ENCODE measurements around the gene ADAMTSL5. TPM values are rescaled to one million over a fixed set of nuclear protein-coding genes. Genes with fewer than 3 reads are reported as not detected.

The ADAMTSL5 gene
- total and polyA plus RNA-seq, 2 of the 13 experiments (the other 11 are each of a cell fraction or from before 2014, with no cell fraction given): 0.60 to 2.7 TPM

DNA sequence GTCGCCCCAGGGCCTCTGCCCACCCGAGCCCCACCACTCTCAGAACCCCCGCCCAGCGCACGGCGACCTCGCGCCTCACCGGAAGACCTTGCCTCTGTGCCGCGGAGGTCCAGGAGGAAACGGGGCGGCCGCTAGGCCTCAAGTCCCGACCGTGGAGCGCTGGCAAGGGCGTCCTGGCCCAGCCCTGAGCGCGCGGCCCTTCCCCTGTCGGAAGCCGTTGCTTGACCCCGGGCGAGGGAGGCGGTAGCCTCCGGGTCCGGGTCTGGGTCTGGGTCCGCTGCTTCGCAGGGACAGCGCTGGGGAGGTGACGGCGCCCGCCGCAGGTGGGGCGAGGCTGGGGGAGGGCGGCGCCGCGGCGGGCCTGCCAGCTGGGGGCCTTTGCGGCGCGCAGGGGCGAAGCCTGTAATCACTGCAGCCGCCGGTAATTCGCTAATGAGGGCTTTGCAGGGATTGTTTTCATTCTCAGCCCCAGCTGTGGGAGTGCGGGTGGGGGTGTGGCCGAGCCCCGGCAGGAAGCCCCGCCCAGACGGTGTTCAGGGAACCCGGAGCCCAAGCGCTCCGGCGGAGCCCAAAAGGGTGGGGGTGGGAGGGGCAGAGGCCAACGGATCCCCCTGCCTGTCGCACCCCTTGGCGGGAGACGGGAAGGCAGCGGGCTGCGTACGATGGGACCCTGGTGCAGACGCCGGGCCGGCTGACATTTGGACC is 42.4 kb downstream of the ADAMTSL5 start:
- FAIRE-seq: no peak
- POLR2A ChIA-PET: interaction anchor here (3.6 kb wide), 1 partner anchor 20 kb away, joined by 19 read pairs; the partner anchor contains the start of genes PCSK4 and REEP6
- H3K27ac ChIP-seq (ENCODE audit: extremely low read length, insufficient read depth, low read length): no peak overlapping the region
- no peak overlapping the region for H2AFZ ChIP-seq (ENCODE audit: low read length)
- peak; percentile 40 for ATAC-seq
- peak overlapping the region; percentile 76 for H3K4me2 ChIP-seq (ENCODE audit: low read depth, low read length)
- peaks cover 12% of the 10 kb centered on the region for H4K20me1 ChIP-seq (ENCODE audit: insufficient read depth, low read length)
- no peaks in the 10 kb centered on the region for H3K79me2 ChIP-seq (ENCODE audit: insufficient read depth, low read length)
- H3K4me1 ChIP-seq (ENCODE audit: insufficient read depth, low read length): peaks cover 25% of the 10 kb centered on the region
- no TSS peak for BruUV-seq (replicated peaks)
- WGBS (ENCODE audit: low lambda C conversion rate): no CpG with 5 or more reads among the region's 67 CpGs
- in situ Hi-C loops (cut with HindIII; ENCODE audit: extremely low pct_ligation_motif_present, low pct_unique_long_range_greater_than_20kb) (no loop called here), intact Hi-C loops (cut with micrococcal nuclease; ENCODE audit: unreplicated experiment) (no loop called here)
- no peak for DNase-seq (ENCODE audit: low spot score)
- peak overlapping the region; percentile 41 to 69 (median 54) for H3K4me3 ChIP-seq (replicated peaks in 1 of 3; ENCODE audit: insufficient read depth in 1 of 3, low read depth in 2 of 3, low read length in 3 of 3)
- H3K36me3 ChIP-seq (replicated peaks in 1 of 2; ENCODE audit: control insufficient read depth in 1 of 2, insufficient read depth in 2 of 2, low read length in 2 of 2): no peaks in the 10 kb centered on the region; a peak in 1 of 5 replicates
- no peaks in the 10 kb centered on the region for H3K27me3 ChIP-seq (ENCODE audit: control insufficient read depth in 1 of 2, insufficient read depth in 2 of 2, low read length in 2 of 2)
- peak overlapping the region; percentile 34 for H3K9ac ChIP-seq (ENCODE audit: insufficient read depth, low read depth, low read length)
- CTCF ChIA-PET (ENCODE audit: low intra/inter-chr PET ratio, low total read pairs): no interaction called here
- H3K9me3 ChIP-seq (ENCODE audit: low read length): no peaks in the 10 kb centered on the region
- no peak for TF ChIP-seq ZBTB21 (CRISPR knock-in tag; IDR thresholded peaks at IDR 0.05)
- no peak for TF ChIP-seq NFYC (CRISPR knock-in tag; IDR thresholded peaks at IDR 0.05)
- TF ChIP-seq ZFX (CRISPR knock-in tag; IDR thresholded peaks at IDR 0.05; ENCODE audit: low read depth): peak; percentile 88
- TF ChIP-seq ZNF446 (CRISPR knock-in tag; IDR thresholded peaks at IDR 0.05): 0 out of 2 replicates have a peak, but pooled peaks have one; percentile 34
- TF ChIP-seq, protein P1, sequence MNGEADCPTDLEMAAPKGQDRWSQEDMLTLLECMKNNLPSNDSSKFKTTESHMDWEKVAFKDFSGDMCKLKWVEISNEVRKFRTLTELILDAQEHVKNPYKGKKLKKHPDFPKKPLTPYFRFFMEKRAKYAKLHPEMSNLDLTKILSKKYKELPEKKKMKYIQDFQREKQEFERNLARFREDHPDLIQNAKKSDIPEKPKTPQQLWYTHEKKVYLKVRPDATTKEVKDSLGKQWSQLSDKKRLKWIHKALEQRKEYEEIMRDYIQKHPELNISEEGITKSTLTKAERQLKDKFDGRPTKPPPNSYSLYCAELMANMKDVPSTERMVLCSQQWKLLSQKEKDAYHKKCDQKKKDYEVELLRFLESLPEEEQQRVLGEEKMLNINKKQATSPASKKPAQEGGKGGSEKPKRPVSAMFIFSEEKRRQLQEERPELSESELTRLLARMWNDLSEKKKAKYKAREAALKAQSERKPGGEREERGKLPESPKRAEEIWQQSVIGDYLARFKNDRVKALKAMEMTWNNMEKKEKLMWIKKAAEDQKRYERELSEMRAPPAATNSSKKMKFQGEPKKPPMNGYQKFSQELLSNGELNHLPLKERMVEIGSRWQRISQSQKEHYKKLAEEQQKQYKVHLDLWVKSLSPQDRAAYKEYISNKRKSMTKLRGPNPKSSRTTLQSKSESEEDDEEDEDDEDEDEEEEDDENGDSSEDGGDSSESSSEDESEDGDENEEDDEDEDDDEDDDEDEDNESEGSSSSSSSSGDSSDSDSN (CRISPR knock-in tag; IDR thresholded peaks at IDR 0.05): peak; percentile 65
- TF ChIP-seq NR1H2 (CRISPR knock-in tag; IDR thresholded peaks at IDR 0.05; ENCODE audit: borderline replicate concordance, low read depth): no peak
- TF ChIP-seq, protein P2, sequence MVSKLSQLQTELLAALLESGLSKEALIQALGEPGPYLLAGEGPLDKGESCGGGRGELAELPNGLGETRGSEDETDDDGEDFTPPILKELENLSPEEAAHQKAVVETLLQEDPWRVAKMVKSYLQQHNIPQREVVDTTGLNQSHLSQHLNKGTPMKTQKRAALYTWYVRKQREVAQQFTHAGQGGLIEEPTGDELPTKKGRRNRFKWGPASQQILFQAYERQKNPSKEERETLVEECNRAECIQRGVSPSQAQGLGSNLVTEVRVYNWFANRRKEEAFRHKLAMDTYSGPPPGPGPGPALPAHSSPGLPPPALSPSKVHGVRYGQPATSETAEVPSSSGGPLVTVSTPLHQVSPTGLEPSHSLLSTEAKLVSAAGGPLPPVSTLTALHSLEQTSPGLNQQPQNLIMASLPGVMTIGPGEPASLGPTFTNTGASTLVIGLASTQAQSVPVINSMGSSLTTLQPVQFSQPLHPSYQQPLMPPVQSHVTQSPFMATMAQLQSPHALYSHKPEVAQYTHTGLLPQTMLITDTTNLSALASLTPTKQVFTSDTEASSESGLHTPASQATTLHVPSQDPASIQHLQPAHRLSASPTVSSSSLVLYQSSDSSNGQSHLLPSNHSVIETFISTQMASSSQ (IDR thresholded peaks at IDR 0.05; ENCODE audit: low read depth): no peak
- TF ChIP-seq, protein P2 (CRISPR knock-in tag; IDR thresholded peaks at IDR 0.05; ENCODE audit: borderline replicate concordance): 0 out of 2 replicates have a peak, but pooled peaks have one; percentile 18
- 0 out of 2 replicates have a peak, but pooled peaks have one; percentile 34 for TF ChIP-seq HOXA5 (CRISPR knock-in tag; IDR thresholded peaks at IDR 0.05)
- TF ChIP-seq, protein P3, sequence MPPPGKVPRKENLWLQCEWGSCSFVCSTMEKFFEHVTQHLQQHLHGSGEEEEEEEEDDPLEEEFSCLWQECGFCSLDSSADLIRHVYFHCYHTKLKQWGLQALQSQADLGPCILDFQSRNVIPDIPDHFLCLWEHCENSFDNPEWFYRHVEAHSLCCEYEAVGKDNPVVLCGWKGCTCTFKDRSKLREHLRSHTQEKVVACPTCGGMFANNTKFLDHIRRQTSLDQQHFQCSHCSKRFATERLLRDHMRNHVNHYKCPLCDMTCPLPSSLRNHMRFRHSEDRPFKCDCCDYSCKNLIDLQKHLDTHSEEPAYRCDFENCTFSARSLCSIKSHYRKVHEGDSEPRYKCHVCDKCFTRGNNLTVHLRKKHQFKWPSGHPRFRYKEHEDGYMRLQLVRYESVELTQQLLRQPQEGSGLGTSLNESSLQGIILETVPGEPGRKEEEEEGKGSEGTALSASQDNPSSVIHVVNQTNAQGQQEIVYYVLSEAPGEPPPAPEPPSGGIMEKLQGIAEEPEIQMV (CRISPR knock-in tag; IDR thresholded peaks at IDR 0.05; ENCODE audit: low read depth): 0 out of 2 replicates have a peak, but pooled peaks have one; percentile 15
- peak; percentile 23; the same call in 1 of the 2 replicates for TF ChIP-seq SALL2 (CRISPR knock-in tag; IDR thresholded peaks at IDR 0.05)
- TF ChIP-seq NFATC3 (CRISPR knock-in tag; IDR thresholded peaks at IDR 0.05): no peak
- peak; percentile 7; the same call in 1 of the 2 replicates for TF ChIP-seq GMEB1 (CRISPR knock-in tag; IDR thresholded peaks at IDR 0.05; ENCODE audit: borderline replicate concordance)
- no peak for TF ChIP-seq PPARG (CRISPR knock-in tag; conservative IDR thresholded peaks at IDR 0.05)

Measured in HepG2 (cell line).